COLO668 (cell line): ENCODE results near the gene MAU2.

Experiments
- DNase-seq: peaks from one replicate; lab custom pipeline; 2025; ENCODE audit not compliant: unreplicated experiment; lab: John Stamatoyannopoulos, UW

MAU2 gene

GRCh38 chr19:19407633-19407930 is 87.0 kb downstream of the MAU2 start:
- DNase-seq = no peak
